ENCODE data around the gene PRKCA.
"Not testable (repeated sequence)": the region's sequence is repeated elsewhere in the genome, so short reads cannot be mapped to it uniquely, and the experiment has no call there.

Gene PRKCA

GRCh38 chr17:66487981-66488468, 185.6 kb downstream of the PRKCA start:
- Histone ChIP-seq H3K4me3 (no peak overlapping the region), H3K9ac (ENCODE audit: insufficient read length) (no peak overlapping the region), H3K36me3 (ENCODE audit: insufficient read depth, low read length) (no peaks in the 10 kb centered on the region), H3K27ac (no peak overlapping the region), H3K9me3 (ENCODE audit: low read depth, low read length) (no peaks in the 10 kb centered on the region)
- TF ChIP-seq EZH2 (IDR thresholded peaks at IDR 0.05) (no peak), FOXP2 (optimal IDR thresholded peaks at IDR 0.05; ENCODE audit: control extremely low read depth, extremely low read length, insufficient read depth) (no peak), POLR2AphosphoS5 (IDR thresholded peaks at IDR 0.05; ENCODE audit: borderline replicate concordance, low read depth, low read length) (no peak)
- DNase-seq (ENCODE audit: low read depth, low spot score): no peak

GRCh38 chr17:66488864-66489263, 186.5 kb downstream of the PRKCA start:
- Histone ChIP-seq H3K4me3 (no peak overlapping the region), H3K27ac (no peak overlapping the region), H3K9ac (ENCODE audit: insufficient read length) (no peak overlapping the region), H3K36me3 (ENCODE audit: insufficient read depth, low read length) (no peaks in the 10 kb centered on the region), H3K9me3 (ENCODE audit: low read depth, low read length) (no peaks in the 10 kb centered on the region)
- no peak for TF ChIP-seq EZH2 (IDR thresholded peaks at IDR 0.05)
- TF ChIP-seq FOXP2 (optimal IDR thresholded peaks at IDR 0.05; ENCODE audit: control extremely low read depth, extremely low read length, insufficient read depth): no peak
- no peak for TF ChIP-seq POLR2AphosphoS5 (IDR thresholded peaks at IDR 0.05; ENCODE audit: borderline replicate concordance, low read depth, low read length)
- DNase-seq (ENCODE audit: low read depth, low spot score): no peak

- H3K36me3 ChIP-seq (ENCODE audit: insufficient read depth, low read length); H3K4me3 ChIP-seq; H3K27ac ChIP-seq; DNase-seq (ENCODE audit: low read depth, low spot score); H3K9ac ChIP-seq (ENCODE audit: insufficient read length); H3K9me3 ChIP-seq (ENCODE audit: low read depth, low read length): not testable (repeated sequence)
Measured at GRCh38 chr17:66489576-66489975, 187.2 kb downstream of the PRKCA start.

- no peak for DNase-seq (ENCODE audit: low read depth, low spot score)
- H3K36me3 ChIP-seq (ENCODE audit: insufficient read depth, low read length): no peaks in the 10 kb centered on the region
- TF ChIP-seq POLR2AphosphoS5 (IDR thresholded peaks at IDR 0.05; ENCODE audit: borderline replicate concordance, low read depth, low read length): no peak
- TF ChIP-seq EZH2 (IDR thresholded peaks at IDR 0.05): no peak
- TF ChIP-seq FOXP2 (optimal IDR thresholded peaks at IDR 0.05; ENCODE audit: control extremely low read depth, extremely low read length, insufficient read depth): no peak
- no peak overlapping the region for H3K9ac ChIP-seq (ENCODE audit: insufficient read length)
- H3K27ac ChIP-seq: no peak overlapping the region
- H3K9me3 ChIP-seq (ENCODE audit: low read depth, low read length): no peaks in the 10 kb centered on the region
- no peak overlapping the region for H3K4me3 ChIP-seq
Measured at GRCh38 chr17:66491213-66491612, 188.8 kb downstream of the PRKCA start.

DNA sequence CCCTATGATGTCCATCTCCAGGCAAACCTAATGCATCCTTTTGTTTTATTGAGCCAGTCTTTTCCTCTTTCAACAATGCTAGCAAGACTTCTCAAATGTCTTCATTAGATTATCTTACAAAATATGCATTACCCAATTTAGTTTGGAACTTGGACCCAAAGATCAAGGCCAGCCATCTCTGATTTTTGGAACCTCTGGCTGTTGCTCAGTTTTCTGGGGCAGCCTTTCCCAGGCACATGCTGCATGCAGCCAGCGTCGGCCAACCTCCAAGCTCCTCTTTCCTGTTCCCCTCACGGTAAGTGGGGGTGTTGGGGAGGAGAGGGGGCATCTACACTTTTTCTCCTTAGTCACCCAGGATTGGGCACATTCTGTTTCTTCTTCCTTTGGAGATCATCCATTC, 189.3 kb downstream of the PRKCA start:
- no peak for DNase-seq (ENCODE audit: low read depth, low spot score)
- no peaks in the 10 kb centered on the region for H3K36me3 ChIP-seq (ENCODE audit: insufficient read depth, low read length)
- no peak overlapping the region for H3K9ac ChIP-seq (ENCODE audit: insufficient read length)
- TF ChIP-seq EZH2 (IDR thresholded peaks at IDR 0.05) (no peak), FOXP2 (optimal IDR thresholded peaks at IDR 0.05; ENCODE audit: control extremely low read depth, extremely low read length, insufficient read depth) (no peak), POLR2AphosphoS5 (IDR thresholded peaks at IDR 0.05; ENCODE audit: borderline replicate concordance, low read depth, low read length) (no peak)
- H3K27ac ChIP-seq: no peak overlapping the region
- no peak overlapping the region for H3K4me3 ChIP-seq
- no peaks in the 10 kb centered on the region for H3K9me3 ChIP-seq (ENCODE audit: low read depth, low read length)

DNA sequence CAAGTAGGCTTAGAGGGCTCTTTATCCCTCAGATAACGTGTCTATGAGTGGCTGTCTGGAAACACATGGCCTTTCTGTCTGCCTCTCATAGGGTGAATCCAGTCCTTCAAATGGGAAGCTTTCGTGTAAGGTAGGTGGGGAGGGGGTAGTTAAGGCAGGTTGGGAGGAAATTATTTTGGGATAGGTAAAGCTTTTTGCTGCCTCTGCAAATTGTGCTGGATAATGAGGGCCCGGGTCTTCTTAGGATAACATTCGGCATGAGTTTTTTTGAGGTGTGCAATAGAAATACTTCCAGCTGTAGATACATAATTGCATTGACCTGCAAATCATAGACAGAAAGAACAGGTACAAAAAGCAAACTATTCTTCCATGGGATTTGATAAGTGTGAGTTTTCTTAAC, 189.7 kb downstream of the PRKCA start:
- TF ChIP-seq POLR2AphosphoS5 (IDR thresholded peaks at IDR 0.05; ENCODE audit: borderline replicate concordance, low read depth, low read length) (no peak), FOXP2 (optimal IDR thresholded peaks at IDR 0.05; ENCODE audit: control extremely low read depth, extremely low read length, insufficient read depth) (no peak), EZH2 (IDR thresholded peaks at IDR 0.05) (no peak)
- no peak for DNase-seq (ENCODE audit: low read depth, low spot score)
- no peaks in the 10 kb centered on the region for H3K9me3 ChIP-seq (ENCODE audit: low read depth, low read length)
- H3K27ac ChIP-seq: no peak overlapping the region
- no peak overlapping the region for H3K9ac ChIP-seq (ENCODE audit: insufficient read length)
- no peaks in the 10 kb centered on the region for H3K36me3 ChIP-seq (ENCODE audit: insufficient read depth, low read length)
- no peak overlapping the region for H3K4me3 ChIP-seq

GRCh38 chr17:66492561-66493005, 190.2 kb downstream of the PRKCA start:
- TF ChIP-seq EZH2 (IDR thresholded peaks at IDR 0.05): no peak
- TF ChIP-seq POLR2AphosphoS5 (IDR thresholded peaks at IDR 0.05; ENCODE audit: borderline replicate concordance, low read depth, low read length): no peak
- TF ChIP-seq FOXP2 (optimal IDR thresholded peaks at IDR 0.05; ENCODE audit: control extremely low read depth, extremely low read length, insufficient read depth): no peak
- Histone ChIP-seq H3K9me3 (ENCODE audit: low read depth, low read length) (no peaks in the 10 kb centered on the region), H3K27ac (no peak overlapping the region), H3K4me3 (no peak overlapping the region), H3K36me3 (ENCODE audit: insufficient read depth, low read length) (no peaks in the 10 kb centered on the region), H3K9ac (ENCODE audit: insufficient read length) (no peak overlapping the region)
- no peak for DNase-seq (ENCODE audit: low read depth, low spot score)

DNA sequence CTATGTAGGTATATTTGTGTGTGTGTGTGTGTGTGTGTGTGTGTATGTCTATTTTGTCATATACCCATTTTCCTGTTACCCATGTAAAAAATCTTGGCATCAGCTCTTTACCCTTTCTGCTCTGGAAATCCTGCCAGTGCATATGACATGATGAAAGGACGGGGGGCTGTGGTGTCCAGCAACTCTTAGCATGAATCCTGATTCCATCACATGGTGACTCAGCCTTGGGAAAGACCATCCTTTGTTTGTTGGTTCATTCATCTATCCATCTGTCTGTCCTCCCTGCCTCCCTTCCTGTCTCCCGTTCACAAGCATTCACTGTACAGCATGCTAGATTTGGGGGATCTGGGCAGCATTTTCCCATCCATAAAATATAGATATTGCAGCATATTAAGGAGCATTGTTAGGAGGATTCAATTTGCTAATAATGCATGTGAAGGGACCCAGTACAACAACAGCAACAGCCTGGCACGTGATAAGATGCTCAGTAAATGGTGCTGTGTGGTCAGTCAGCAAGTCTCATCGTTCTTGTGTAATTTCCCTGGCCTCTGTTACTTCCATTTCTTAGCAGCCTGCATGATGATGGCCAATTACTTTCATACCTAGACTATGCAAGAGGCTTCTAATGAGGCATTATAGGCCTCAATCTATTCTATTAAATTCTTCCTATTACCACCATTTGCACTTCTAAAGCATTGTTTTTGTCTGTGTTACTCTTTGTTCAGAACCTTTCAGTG, 191.0 kb downstream of the PRKCA start:
- no peak for TF ChIP-seq FOXP2 (optimal IDR thresholded peaks at IDR 0.05; ENCODE audit: control extremely low read depth, extremely low read length, insufficient read depth)
- no peak for TF ChIP-seq EZH2 (IDR thresholded peaks at IDR 0.05)
- no peak for TF ChIP-seq POLR2AphosphoS5 (IDR thresholded peaks at IDR 0.05; ENCODE audit: borderline replicate concordance, low read depth, low read length)
- H3K36me3 ChIP-seq (ENCODE audit: insufficient read depth, low read length): no peaks in the 10 kb centered on the region
- H3K9ac ChIP-seq (ENCODE audit: insufficient read length): no peak overlapping the region
- no peak overlapping the region for H3K27ac ChIP-seq
- no peak for DNase-seq (ENCODE audit: low read depth, low spot score)
- H3K4me3 ChIP-seq: no peak overlapping the region
- H3K9me3 ChIP-seq (ENCODE audit: low read depth, low read length): no peaks in the 10 kb centered on the region

Measured in SK-N-MC (cell line).